ENCODE results near the gene ATP8B2. TPM values are rescaled to one million over a fixed set of nuclear protein-coding genes. Genes with fewer than 3 reads are reported as not detected.
A peak's percentile ranks its signal among the peaks of the same experiment; 100 is the strongest.

Gene ATP8B2
- total RNA-seq, 3 donors from 2014 or later, result 3.8 to 36.1 (median 16.1) TPM

GRCh38 chr1:154324241-154324640 lies 1.1 kb upstream of the ATP8B2 start:
- Histone ChIP-seq H3K4me3 (no peak overlapping the region), H3K9me3 (no peaks in the 10 kb centered on the region), H3K36me3 (ENCODE audit: low read depth) (no peaks in the 10 kb centered on the region), H3K4me1 (ENCODE audit: low read depth) (peaks cover 31% of the 10 kb centered on the region)
- TF ChIP-seq CTCF (IDR thresholded peaks at IDR 0.05), result no peak
- DNase-seq (no peak), ATAC-seq (no peak)
- intact Hi-C loops (cut with DNase I, micrococcal nuclease), result no loop called here

GRCh38 chr1:154325583-154326545 lies 539 bp downstream of the ATP8B2 start:
- intact Hi-C loops (cut with DNase I, micrococcal nuclease), result no loop called here
- peak; percentile 21 for ATAC-seq
- no peak for TF ChIP-seq CTCF (IDR thresholded peaks at IDR 0.05)
- H3K9me3 ChIP-seq, result no peaks in the 10 kb centered on the region
- H3K36me3 ChIP-seq (ENCODE audit: low read depth), result no peaks in the 10 kb centered on the region
- H3K4me3 ChIP-seq, result peak overlapping the region; percentile 51
- DNase-seq, result peak in 1 of 3 donors; percentile 61
- peaks cover 32% of the 10 kb centered on the region for H3K4me1 ChIP-seq (ENCODE audit: low read depth)

GRCh38 chr1:154326546-154327465 lies 1.5 kb downstream of the ATP8B2 start:
- no peaks in the 10 kb centered on the region for H3K36me3 ChIP-seq (ENCODE audit: low read depth)
- intact Hi-C loops (cut with DNase I, micrococcal nuclease), result no loop called here
- DNase-seq (no peak), ATAC-seq (no peak)
- peaks cover 32% of the 10 kb centered on the region for H3K4me1 ChIP-seq (ENCODE audit: low read depth)
- no peak overlapping the region for H3K4me3 ChIP-seq
- H3K9me3 ChIP-seq, result no peaks in the 10 kb centered on the region
- TF ChIP-seq CTCF (IDR thresholded peaks at IDR 0.05), result no peak

GRCh38 chr1:154327466-154328317 lies 2.4 kb downstream of the ATP8B2 start:
- Histone ChIP-seq H3K9me3 (no peaks in the 10 kb centered on the region), H3K4me3 (no peak overlapping the region), H3K4me1 (ENCODE audit: low read depth) (peaks cover 32% of the 10 kb centered on the region), H3K36me3 (ENCODE audit: low read depth) (no peaks in the 10 kb centered on the region)
- ATAC-seq, result peak; percentile 13
- peak in 1 of 3 donors; percentile 41 for DNase-seq
- TF ChIP-seq CTCF (IDR thresholded peaks at IDR 0.05), result no peak
- intact Hi-C loops (cut with DNase I, micrococcal nuclease), result no loop called here
